NCI-H345 treated with DMSO at 0.1 percent for 48 hours (cell line): ENCODE measurements around the gene CCDC14.
A peak's percentile ranks its signal among the peaks of the same experiment; 100 is the strongest.
"Not testable (repeated sequence)": the region's sequence is repeated elsewhere in the genome, so short reads cannot be mapped to it uniquely, and the experiment has no call there.

Source experiments
- DNase-seq: peaks from one replicate; lab custom pipeline; 2025; ENCODE audit not compliant: unreplicated experiment; lab: John Stamatoyannopoulos, UW

Gene CCDC14

DNA sequence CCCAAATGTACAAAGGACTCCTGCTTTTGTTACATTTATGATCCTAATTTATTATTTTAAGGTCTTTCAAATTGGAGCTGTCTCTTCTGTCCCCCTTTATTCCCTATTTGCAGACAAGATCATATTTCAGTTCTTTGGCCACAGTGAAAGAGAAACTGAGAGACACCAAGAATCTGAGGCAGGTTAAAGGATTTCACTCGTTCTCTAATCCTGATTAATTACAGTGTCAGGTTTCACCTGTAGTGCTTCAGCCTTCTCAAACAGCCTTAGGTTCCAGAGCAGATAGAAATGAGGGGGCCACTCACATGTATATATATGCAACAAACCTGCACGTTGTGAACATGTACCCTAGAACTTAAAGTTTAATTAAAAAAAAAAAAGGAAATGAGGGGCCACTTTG, 6.2 kb upstream of the CCDC14 start:
- DNase-seq, result not testable (repeated sequence)

DNA sequence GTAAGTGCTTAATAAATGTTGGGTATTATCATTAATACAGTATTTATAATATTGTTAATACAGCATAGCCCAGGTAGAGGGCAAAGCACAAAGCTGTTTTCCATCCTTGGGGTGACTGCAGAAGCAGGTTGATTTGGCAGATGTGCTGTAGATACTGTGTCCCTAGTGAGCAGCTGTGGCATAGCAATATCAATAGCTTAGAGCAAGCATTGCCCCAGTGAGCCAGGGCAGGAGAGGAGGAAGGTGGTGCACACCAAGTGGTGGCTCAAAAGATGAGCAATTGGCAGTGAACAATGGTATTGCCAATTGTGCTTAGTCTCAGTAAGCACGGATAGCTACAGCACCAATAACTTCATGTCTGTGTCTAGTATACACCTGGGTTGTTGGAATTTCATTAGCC, 5.8 kb upstream of the CCDC14 start:
- DNase-seq, result not testable (repeated sequence)

DNA sequence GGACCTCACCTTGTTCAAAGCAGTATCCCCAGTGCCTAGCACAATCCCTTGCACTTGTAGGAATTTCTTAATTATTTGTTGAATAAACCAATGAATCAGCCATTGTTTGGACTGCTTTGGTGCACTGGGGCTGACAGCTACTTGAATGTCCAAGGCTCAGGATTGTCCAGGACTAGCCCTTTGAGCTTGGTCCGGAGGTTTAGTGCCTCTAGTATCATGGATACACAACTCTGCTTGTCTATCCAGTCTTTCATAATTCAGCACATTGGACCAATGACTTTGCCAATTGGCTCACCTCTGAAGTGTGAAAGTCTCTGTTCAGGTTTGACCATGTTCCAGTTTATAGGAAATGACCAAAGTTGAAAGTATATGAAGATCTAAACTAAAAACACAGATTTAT, 3.8 kb upstream of the CCDC14 start:
- not testable (repeated sequence) for DNase-seq

DNA sequence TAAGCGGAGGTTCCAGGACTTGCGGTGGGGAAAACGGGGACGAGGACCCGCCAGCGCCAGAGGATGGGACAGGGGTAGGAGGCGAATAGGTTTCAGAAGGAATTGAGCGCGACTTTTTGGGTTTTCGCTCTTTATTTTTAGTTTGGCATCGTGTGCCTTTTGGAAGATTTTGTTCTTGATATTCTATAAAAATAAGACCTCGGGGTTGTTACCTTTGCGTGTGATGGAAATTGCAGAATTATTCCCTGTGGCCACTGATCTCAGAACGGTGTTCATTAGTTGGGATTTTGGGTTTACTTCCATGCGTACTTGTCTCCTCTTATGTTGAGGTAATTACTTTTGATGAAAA, 453 bp upstream of the CCDC14 start:
- no peak for DNase-seq

DNA sequence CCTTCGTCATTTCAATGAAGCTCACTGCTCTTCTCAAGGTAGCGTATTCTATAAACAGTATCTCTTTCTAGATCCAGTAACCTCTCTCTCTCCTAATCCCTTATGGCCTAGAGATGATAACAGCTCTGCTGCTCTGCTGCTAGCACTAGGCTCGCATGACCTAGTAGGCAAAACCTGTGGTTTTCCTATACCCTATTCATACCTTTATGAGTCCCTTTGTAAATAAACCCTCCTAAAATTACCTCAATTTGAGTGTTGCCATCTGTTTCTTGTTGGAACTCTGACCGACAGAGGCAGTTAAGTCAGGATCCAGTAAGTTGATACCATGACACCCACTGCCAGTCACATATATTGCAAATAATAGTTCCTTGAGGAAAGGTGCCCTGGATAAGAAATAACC, 7.3 kb downstream of the CCDC14 start:
- no peak for DNase-seq

DNA sequence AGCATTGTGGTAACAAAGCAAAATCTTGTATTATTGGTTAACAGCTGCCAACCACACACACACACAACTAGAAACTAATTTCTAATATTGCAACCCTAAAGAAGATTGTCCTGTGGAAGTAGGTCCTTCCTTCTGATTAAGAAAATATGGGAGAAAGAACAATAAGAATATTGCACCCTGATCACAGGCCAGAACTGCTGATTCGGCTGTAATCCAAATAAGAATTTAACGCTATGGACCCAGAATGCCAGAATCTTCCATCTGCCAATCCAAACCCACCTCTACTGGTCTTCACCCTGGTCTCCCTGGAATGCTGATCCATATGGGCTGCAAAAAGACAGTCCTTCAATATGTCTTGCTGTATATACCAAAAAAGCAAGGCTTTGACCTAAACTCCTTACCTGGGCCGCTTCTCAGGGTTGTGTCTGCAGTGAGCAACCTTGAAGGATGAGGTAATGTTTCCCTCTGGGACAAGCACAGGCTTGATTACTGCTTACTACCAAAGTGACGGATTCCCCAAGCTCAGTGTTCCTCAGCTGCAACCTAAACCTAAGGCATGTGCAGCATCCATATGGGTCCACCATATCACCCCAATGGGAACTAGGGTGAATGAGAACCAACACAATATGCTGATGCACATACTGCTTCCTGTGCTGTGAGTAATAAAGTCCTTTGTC, 8.0 kb downstream of the CCDC14 start:
- no peak for DNase-seq

DNA sequence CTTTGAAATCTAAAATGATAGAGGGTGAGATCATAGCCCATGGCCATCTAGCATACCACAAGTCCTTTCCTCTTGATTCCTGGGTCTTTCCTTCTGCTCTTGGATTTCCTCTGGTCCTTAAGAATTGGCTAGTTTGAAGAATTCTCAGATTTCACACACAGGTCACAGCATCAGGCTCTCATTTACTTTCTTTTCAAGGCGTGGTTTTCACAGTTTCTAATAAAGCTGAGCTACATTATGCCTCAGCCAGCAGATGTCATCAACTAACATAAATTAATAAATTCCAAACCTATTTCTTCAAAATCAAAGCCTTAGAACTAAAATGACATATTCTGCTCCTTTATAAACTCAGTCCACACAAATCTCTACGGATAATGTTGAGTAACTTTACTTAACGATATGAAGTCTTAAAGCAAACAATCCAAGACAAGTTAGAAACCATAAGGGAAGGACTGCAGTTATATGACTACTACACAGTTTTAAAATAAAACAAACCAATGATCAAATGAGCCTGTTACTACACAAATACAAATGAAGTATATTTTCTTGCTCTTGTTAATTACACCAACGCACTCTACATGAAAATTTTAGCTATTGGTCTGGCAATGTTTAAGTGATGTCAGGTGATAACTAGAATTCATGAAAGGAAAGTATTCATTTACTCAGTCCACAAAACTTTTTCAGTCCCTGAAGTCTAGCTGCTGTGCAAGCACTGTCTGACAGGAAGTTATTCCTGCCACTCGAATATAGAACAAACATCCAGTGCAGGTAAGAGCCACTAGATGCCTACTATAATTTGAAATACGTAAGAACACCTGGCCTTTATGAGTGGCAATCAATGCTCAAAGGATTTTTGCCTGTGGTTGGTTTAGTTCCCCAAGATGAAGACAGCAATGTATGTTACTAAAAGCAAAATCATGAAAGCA, 9.2 kb downstream of the CCDC14 start:
- peak; percentile 34 for DNase-seq

DNA sequence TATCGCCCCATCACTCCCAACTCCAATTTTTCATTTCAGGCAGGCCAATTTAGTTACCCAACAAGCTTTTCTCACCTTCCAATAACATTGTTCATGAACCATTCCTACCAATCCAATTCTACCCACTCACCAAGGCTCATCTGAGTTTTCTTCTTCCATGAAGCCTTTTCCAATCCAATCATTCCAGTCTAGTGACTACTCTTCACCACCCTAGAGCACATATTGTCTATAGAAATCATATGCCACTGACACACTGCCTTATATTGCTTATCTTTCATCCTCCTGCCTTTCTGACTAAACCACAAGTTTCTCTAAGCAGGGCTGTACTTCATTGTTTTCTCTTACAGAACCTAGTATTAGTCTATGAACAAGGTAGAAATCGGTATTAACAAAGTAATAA, 11.4 kb downstream of the CCDC14 start:
- DNase-seq, result no peak

DNA sequence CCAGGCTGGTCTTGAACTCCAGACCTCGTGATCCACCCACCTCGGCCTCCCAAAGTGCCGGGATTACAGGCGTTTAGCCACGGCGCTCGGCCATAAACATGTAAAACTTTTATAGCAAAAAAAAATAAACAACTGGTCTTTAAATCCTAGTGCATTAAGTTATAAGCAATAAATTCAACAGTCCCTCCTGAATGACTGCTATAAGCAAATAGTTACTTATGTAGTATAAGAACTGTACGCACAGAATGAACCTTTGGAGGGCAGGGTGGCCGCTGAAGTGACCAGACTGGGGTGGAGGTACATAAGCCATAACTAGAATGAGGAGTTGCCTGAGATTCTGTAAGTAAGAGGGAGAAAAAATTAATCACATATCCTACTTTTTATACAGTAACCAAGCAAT, 12.6 kb downstream of the CCDC14 start:
- DNase-seq, result no peak

DNA sequence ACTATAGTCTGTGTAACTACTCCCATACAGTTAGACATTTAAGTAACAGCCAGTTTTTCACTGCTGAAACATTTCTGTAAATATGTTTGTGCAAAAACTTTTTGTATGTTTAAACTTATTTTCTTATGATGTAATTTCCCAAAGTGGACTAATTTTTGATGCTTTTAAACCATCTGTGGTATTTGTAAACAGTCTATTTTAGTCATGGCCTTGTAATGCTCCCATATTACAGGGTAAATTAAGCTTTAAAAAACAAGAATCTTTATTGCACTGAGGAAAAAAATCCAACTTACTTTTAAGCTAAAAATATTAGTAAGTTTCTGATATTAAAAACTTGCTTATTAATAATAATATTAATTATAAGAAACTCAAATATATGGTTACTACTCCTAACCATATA, 13.5 kb downstream of the CCDC14 start:
- no peak for DNase-seq

DNA sequence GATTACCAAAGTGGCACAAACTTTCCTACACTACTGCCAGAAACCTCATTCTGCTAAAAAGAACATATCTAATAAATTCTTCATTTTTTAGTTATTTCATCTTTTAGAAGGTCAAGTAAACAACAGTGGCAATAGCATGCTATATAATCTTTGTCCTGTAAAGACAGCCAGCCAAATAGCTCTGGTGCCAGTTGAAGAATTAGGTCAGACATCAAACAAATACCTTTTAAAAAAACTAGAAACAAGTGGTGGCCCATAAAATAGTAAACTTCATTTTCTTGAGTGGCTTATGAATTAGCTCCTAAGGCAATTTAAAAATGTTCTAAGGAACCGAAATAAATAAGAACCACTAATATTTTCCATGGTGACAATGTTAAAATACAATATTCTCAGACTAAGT, 19.5 kb downstream of the CCDC14 start:
- no peak for DNase-seq

DNA sequence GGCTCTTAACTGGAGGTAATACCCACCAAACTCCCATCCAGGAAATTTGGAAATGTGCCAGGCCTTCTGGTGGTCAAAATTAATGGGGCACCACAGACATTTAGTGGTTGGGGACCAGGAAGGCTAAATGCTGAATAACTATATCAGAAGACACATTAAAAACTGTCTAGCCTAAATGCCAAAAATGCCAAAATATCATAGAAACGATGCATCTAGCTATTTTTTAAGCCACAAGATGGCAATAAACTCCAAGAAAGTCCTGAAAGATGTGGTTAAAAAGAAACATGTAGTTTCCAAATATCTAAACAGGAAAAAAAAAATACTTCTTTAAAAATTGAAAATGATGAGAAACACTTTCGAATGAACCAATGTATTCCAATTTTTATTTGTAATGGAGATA, 19.9 kb downstream of the CCDC14 start:
- DNase-seq, result no peak

DNA sequence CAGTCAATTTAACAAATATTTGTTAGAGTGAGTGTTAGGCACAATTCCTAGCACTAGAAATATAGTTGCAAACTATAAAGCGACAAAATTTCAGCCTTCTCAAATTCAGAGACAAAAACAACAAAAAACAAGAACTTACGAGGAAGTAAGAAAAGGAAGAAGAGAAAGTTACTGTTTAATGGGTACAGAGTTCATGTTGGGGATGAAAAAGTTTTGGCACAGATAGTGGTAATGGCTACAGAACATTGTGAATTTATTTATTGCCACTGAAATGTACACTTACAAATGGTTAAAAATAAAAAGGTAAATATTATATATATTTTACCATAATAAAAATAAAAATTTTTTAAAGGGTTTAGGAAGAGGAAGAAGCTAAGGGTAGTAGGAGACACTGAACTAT, 21.3 kb downstream of the CCDC14 start:
- no peak for DNase-seq

DNA sequence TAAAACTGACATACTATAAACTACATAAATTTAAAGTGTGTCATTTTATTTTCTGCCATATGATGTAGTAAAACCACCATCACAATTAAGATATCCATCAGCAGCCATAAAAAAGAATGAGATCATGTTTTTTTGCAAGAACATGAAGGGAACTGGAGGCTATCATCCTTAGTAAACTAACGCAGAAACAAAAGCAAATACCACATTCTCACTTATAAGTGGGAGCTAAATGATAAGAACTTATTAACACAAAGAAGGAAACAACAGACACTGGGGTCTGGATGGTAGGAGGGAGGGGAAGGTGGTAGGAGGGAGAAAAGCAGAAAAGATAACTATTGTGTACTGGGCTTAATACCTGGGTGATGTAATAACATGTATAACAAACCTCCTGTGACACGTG, 24.6 kb downstream of the CCDC14 start:
- no peak for DNase-seq

DNA sequence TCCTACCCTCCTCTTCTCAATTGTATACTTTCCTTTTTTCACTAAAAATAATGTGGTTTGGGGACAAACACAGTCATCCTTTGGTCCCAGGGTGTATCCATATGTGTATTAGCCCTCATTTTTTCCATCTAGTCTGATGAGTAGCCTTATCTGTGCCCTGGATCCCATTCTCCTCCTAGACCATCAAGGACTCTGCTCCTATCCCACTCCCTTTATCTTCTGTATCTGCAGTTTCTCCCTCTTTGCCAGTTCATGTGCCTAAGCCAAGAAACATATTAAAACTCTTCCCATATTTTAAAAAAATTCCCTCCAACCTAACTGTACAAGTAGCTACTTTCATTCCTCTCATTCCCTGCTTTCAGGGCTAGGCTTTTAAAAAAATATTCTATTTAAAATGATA, 25.2 kb downstream of the CCDC14 start:
- no peak for DNase-seq

DNA sequence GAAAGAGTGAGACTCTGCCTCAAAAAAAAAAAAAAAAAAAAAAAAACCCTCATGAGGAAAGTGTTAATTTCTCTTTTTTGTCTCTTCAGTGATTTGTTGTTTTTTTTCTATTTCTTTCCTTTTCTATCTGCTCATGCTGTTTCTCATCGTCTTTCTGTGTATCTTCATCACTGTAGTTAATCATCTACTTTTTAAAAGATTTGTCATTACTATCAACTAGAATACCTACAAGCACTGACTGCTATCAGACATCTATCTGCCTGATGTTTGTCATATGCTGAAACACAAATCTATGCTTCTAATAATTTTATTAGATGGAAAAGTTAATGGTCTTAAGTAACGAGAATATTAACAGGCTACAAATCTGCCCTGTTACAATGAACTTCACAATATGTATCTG, 26.8 kb downstream of the CCDC14 start:
- no peak for DNase-seq

DNA sequence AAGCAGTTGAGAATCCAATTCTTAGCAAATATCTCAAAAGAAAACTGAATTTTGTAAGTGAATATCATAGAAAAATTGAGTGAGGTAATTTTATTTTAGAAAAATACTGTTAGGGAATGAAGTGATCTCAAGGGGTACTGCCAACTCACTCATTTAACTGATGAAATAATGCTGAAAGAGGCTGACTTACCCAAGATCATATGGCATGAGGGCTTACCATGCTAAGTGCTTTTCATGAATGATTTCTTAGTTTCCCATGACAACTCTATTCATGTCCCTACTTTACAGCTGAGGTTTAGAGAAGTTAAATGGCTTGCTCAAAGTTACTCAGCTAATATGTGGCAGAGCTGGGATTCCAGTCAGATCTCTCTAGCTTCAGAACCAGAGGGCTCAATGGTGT, 30.6 kb downstream of the CCDC14 start:
- DNase-seq, result no peak

DNA sequence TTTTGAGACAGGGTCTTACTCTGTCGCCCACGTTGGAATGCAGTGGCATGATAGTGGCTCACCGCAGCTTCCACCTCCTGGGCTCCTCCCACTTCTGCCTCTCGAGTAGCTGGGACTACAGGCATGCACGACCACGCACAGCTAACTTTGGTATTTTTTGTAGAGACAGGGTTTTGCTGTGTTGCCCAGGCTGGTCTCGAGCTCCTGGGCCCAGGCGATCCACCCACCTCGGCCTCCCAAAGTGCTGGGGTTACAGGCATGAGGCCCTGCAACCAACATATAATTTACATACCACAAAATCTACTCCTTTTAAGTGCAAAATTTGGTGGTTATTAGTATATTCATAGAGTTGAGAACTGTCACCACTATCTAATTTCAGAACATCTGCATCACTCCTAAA, 31.7 kb downstream of the CCDC14 start:
- DNase-seq, result no peak

DNA sequence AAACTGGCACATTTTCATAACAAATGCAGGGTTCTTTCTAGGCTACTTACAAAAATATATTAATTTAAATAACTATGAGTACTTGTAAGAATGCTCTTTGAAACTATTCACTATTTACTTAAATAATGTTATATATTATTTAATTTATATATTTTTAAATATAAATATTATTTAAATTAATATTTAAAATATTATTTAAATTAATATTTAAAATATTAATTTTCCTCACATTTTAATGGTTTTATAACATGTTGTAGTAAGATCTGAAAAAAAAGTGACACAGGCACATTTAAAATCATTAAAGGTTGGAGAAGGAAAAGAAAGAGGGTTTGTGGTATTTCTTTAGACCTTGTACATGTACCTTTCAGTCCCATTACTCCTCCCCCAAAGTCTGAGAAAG, 34.6 kb downstream of the CCDC14 start:
- no peak for DNase-seq

DNA sequence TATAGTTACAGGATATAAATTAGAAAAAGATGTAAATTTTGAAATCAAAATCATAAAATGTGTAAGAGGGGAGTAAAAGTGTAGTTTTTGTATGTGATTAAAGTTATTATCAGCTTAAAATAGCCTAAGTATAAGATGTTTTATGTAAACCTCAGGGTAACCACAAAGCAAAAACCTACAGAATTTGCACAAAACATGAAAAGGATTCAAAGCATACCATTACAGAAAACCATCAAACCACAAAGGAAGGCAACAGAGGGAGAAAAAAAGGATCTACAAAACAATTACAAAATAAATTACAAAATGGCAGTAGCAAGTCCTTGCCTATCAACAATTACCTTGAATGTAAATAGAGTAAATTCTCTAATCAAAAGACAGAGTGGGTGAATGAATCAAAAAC, 40.2 kb downstream of the CCDC14 start:
- DNase-seq, result no peak

DNA sequence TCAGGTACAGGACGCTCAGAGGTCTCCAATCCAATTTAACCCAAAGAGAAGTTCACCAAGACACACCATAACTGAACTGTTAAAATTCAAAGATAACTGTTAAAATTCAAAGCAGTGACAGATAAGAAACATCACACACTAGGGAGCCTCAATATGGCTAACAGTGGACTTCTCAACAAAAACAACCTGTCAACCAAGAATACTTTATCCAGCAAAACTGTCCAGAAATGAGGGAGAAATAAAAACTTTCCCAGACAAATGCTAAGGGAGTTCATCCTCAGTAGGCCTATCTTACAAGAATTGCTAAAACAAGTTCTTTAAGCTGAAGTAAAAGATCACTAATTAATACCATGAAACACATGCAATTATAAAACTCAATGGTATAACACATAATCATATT, 40.6 kb downstream of the CCDC14 start:
- DNase-seq, result no peak

DNA sequence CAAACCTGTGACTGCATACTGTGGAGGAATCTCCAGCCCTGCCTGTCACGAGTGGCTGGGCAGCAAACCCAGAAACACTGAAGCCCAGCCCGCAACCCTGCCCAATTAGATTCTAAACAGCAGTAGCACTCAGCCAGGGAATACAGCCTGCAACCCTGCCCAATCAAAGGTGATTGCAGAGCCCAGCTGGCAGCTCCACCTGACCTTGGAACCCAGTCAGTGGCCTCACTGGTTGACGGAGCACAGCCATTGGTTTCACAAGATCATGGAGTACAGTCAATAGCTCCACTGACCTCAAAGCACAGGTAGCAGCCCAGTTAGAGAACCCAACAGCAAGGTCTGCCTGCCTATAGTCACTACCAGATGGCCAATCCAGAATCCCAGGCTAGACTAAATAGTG, 41.7 kb downstream of the CCDC14 start:
- DNase-seq, result no peak

DNA sequence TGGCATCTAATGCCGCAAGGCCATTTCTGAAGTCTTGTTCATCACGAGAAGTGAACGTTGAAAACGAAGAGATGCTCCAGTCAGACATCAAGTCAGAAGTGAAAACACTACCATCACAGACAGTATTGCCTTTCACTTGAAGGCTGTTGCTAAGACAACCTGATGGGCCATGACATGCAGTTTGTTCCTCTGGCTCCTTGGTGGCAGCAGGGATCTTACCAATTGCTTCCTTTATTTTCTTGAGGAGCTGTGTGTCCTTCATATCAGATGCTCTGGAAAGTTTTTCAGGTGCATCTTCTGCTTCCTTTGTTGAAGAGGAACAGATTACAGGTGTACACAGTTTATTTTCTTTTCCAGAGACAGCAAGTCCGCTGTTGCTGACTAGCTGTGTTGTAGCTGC, 46.2 kb downstream of the CCDC14 start:
- DNase-seq, result no peak
